ENCODE data around the gene CTNNB1.
"Not testable (repeated sequence)": the region's sequence is repeated elsewhere in the genome, so short reads cannot be mapped to it uniquely, and the experiment has no call there.

Gene CTNNB1

GRCh38 chr3:41267975-41268640 is 68.8 kb downstream of the CTNNB1 start:
- Histone ChIP-seq H3K36me3 (no peaks in the 10 kb centered on the region; a peak in 1 of 22 replicates), H3K9me3 (replicated peaks in 1 of 11) (peaks cover 5 to 23% (median 12%) of the 10 kb centered on the region in 11 experiments; a peak in 17 of 22 replicates), H3K27me3 (no peaks in the 10 kb centered on the region), H4K20me1 (no peaks in the 10 kb centered on the region), H3K4me3 (no peak overlapping the region), H3K4me1 (peaks cover 0 to 18% (median 15%) of the 10 kb centered on the region in 10 experiments; a peak in 15 of 20 replicates), H3K27ac (no peak overlapping the region), H3K4me2 (no peak overlapping the region), H3K9ac (no peak overlapping the region)
- TF ChIP-seq Cebpa-rat (IDR thresholded peaks at IDR 0.05) = no peak

GRCh38 chr3:41272667-41273066 is 73.4 kb downstream of the CTNNB1 start:
- H3K27ac ChIP-seq = no peak overlapping the region

GRCh38 chr3:41274944-41275668 is 75.8 kb downstream of the CTNNB1 start:
- no peak overlapping the region for H3K4me2 ChIP-seq
- no peak for TF ChIP-seq Cebpa-rat (IDR thresholded peaks at IDR 0.05)

More at GRCh38 chr3:41272667-41273066, 73.4 kb downstream of the CTNNB1 start:
- H3K9ac ChIP-seq = no peak overlapping the region
- no peaks in the 10 kb centered on the region for H4K20me1 ChIP-seq
- no peak overlapping the region for H3K4me2 ChIP-seq
- peaks cover 10 to 29% (median 21%) of the 10 kb centered on the region in 11 experiments; a peak in 17 of 22 replicates for H3K9me3 ChIP-seq (replicated peaks in 1 of 11)
- no peaks in the 10 kb centered on the region for H3K4me1 ChIP-seq
- H3K4me3 ChIP-seq = no peak overlapping the region
- no peaks in the 10 kb centered on the region for H3K27me3 ChIP-seq
- no peak for TF ChIP-seq Cebpa-rat (IDR thresholded peaks at IDR 0.05)
- H3K36me3 ChIP-seq = no peaks in the 10 kb centered on the region; a peak in 1 of 22 replicates

GRCh38 chr3:41276191-41276590 is 76.9 kb downstream of the CTNNB1 start:
- Histone ChIP-seq H3K9me3 (replicated peaks in 1 of 11) (peaks cover 6 to 35% (median 17%) of the 10 kb centered on the region in 11 experiments; a peak in 16 of 22 replicates), H3K36me3 (no peaks in the 10 kb centered on the region; a peak in 1 of 22 replicates), H3K27ac (no peak overlapping the region), H3K27me3 (no peaks in the 10 kb centered on the region), H3K4me1 (no peaks in the 10 kb centered on the region), H4K20me1 (no peaks in the 10 kb centered on the region), H3K4me2 (no peak overlapping the region), H3K9ac (no peak overlapping the region), H3K4me3 (no peak overlapping the region)
- TF ChIP-seq Cebpa-rat (IDR thresholded peaks at IDR 0.05) = no peak

More at GRCh38 chr3:41274944-41275668, 75.8 kb downstream of the CTNNB1 start:
- Histone ChIP-seq H3K4me3 (no peak overlapping the region), H4K20me1 (no peaks in the 10 kb centered on the region), H3K27me3 (no peaks in the 10 kb centered on the region), H3K9me3 (replicated peaks in 1 of 11) (peaks cover 6 to 36% (median 17%) of the 10 kb centered on the region in 11 experiments; a peak in 16 of 22 replicates), H3K9ac (no peak overlapping the region), H3K4me1 (no peaks in the 10 kb centered on the region), H3K36me3 (no peaks in the 10 kb centered on the region; a peak in 1 of 22 replicates), H3K27ac (no peak overlapping the region)

GRCh38 chr3:41277790-41278465 is 78.6 kb downstream of the CTNNB1 start:
- no peaks in the 10 kb centered on the region; a peak in 1 of 22 replicates for H3K36me3 ChIP-seq
- TF ChIP-seq Cebpa-rat (IDR thresholded peaks at IDR 0.05) = no peak
- H3K4me2 ChIP-seq = no peak overlapping the region
- H3K9me3 ChIP-seq (replicated peaks in 1 of 11) = peaks cover 6 to 22% (median 11%) of the 10 kb centered on the region in 11 experiments; a peak in 14 of 22 replicates
- H3K4me3 ChIP-seq = no peak overlapping the region
- no peak overlapping the region for H3K27ac ChIP-seq
- H4K20me1 ChIP-seq = no peaks in the 10 kb centered on the region
- no peaks in the 10 kb centered on the region for H3K27me3 ChIP-seq
- H3K9ac ChIP-seq = no peak overlapping the region
- H3K4me1 ChIP-seq = no peaks in the 10 kb centered on the region

GRCh38 chr3:41284934-41285333 is 85.6 kb downstream of the CTNNB1 start:
- not testable (repeated sequence) for H3K27me3 ChIP-seq, H3K27ac ChIP-seq, H3K4me2 ChIP-seq, H3K4me3 ChIP-seq, H3K9ac ChIP-seq, H3K4me1 ChIP-seq, H3K36me3 ChIP-seq, H4K20me1 ChIP-seq
- peaks cover 0 to 13% (median 7%) of the 10 kb centered on the region in 11 experiments; a peak in 11 of 22 replicates for H3K9me3 ChIP-seq (replicated peaks in 1 of 11)

- Histone ChIP-seq H3K4me2 (peak overlapping the region in 6 of 11 experiments; percentile 1 to 34 (median 15); a peak in 5 of 22 replicates), H4K20me1 (no peaks in the 10 kb centered on the region), H3K9me3 (replicated peaks in 1 of 11) (peaks cover 0 to 13% (median 7%) of the 10 kb centered on the region in 11 experiments; a peak in 11 of 22 replicates), H3K9ac (no peak overlapping the region), H3K36me3 (no peaks in the 10 kb centered on the region), H3K4me1 (peaks cover 0 to 10% (median 6%) of the 10 kb centered on the region in 10 experiments; a peak in 9 of 20 replicates), H3K27ac (no peak overlapping the region), H3K27me3 (no peaks in the 10 kb centered on the region), H3K4me3 (no peak overlapping the region)
- no peak for TF ChIP-seq Cebpa-rat (IDR thresholded peaks at IDR 0.05)
Observed at GRCh38 chr3:41286305-41286704, 87.0 kb downstream of the CTNNB1 start.

- Histone ChIP-seq H3K9ac (no peak overlapping the region), H3K36me3 (no peaks in the 10 kb centered on the region), H3K27ac (no peak overlapping the region), H3K4me3 (no peak overlapping the region), H3K4me1 (peaks cover 0 to 10% (median 6%) of the 10 kb centered on the region in 10 experiments; a peak in 9 of 20 replicates), H3K9me3 (replicated peaks in 1 of 11) (peaks cover 0 to 4% (median 0%) of the 10 kb centered on the region in 11 experiments; a peak in 1 of 22 replicates), H3K27me3 (no peaks in the 10 kb centered on the region), H3K4me2 (no peak overlapping the region), H4K20me1 (no peaks in the 10 kb centered on the region)
- TF ChIP-seq Cebpa-rat (IDR thresholded peaks at IDR 0.05) = no peak
Observed at GRCh38 chr3:41288785-41289184, 89.5 kb downstream of the CTNNB1 start.

All from BLaER1 treated with 17β-estradiol and CSF1 and Interleukin-3, amounts not matched to agents 10 nM and 100 nM (cell line).